Breast epithelium (tissue), 4 donors: Measurements from ENCODE around the gene CHCHD1. TPM values are rescaled to one million over a fixed set of nuclear protein-coding genes. Genes with fewer than 3 reads are reported as not detected.

Source experiments
- DNase-seq, 2 donors: peaks; one replicate each; pipeline ENCODE4 v3.0.0-alpha.2; 2019; ENCODE audit warnings: low spot score in 2 of 2
- H3K27ac ChIP-seq, 2 donors: fragments of 200-600 bp; sonication (generic) in 1 of 2; one replicate each; pipeline ENCODE4 v1.5.1; 2016 to 2019; ENCODE audit warnings: mild to moderate bottlenecking in 1 of 2
- H3K27me3 ChIP-seq, 2 donors: fragments of 200-600 bp; sonication (generic) in 1 of 2; one replicate each; pipeline versions ENCODE4 v1.5.1 to v1.6.0; 2017 to 2019; ENCODE audit warnings: control low read depth in 1 of 2, mild to moderate bottlenecking in 1 of 2
- H3K36me3 ChIP-seq: fragments of 200-600 bp; one replicate; pipeline ENCODE4 v1.5.1; 2019
- H3K4me1 ChIP-seq, 2 donors: fragments of 200-600 bp; sonication (generic); one replicate each; pipeline ENCODE4 v1.5.1; 2016 to 2019; ENCODE audit warnings: control low read depth in 1 of 2
- H3K4me3 ChIP-seq, 3 donors: fragments of 200-600 bp; sonication (generic); 1 replicate in 2 of 3; 2 replicates in 1 of 3; pipeline ENCODE4 v1.5.1; 2016 to 2019; ENCODE audit warnings: mild to moderate bottlenecking in 3 of 3, moderate library complexity in 2 of 3
- H3K9me3 ChIP-seq, 2 donors: fragments of 200-600 bp; sonication (generic) in 1 of 2; one replicate each; pipeline ENCODE4 v1.5.1; 2016 to 2019; ENCODE audit warnings: control low read depth in 1 of 2
- POLR2A ChIP-seq: fragments of 450-650 bp; IDR thresholded peaks from one replicate; pipeline ENCODE4 v1.6.1; 2016; ENCODE audit warnings: antibody characterized with exemption, mild to moderate bottlenecking, moderate library complexity
- POLR2AphosphoS5 ChIP-seq, 3 donors: sonication (generic); formaldehyde crosslinking; IDR thresholded peaks; one replicate each; pipeline ENCODE4 v1.6.1; 2017; ENCODE audit warnings: antibody characterized with exemption in 3 of 3
- intact Hi-C: fragments of 100-400 bp; cut with DNase I; formaldehyde crosslinking; loops from one replicate; pipeline ENCODE4 v1.15.1; 2023; ENCODE audit warnings: low total_unique reads
- total RNA-seq, 3 donors: library from RNA; depleted of rRNA; stranded (reverse); fragments of >200 nt; gene quantifications; one replicate each; pipeline ENCODE4 v1.1.0, GENCODE V29; 2016
- TF ChIP-seq, protein P1 (sequence below), 3 donors: fragments of 450-650 bp; IDR thresholded peaks; one replicate each; pipeline ENCODE4 v1.5.1; 2016 to 2017; ENCODE audit warnings: antibody characterized with exemption in 3 of 3, mild to moderate bottlenecking in 3 of 3, moderate library complexity in 3 of 3

CHCHD1 gene
- total RNA-seq, 3 donors from 2014 or later, result 25.1 to 37.0 (median 29.9) TPM

DNA sequence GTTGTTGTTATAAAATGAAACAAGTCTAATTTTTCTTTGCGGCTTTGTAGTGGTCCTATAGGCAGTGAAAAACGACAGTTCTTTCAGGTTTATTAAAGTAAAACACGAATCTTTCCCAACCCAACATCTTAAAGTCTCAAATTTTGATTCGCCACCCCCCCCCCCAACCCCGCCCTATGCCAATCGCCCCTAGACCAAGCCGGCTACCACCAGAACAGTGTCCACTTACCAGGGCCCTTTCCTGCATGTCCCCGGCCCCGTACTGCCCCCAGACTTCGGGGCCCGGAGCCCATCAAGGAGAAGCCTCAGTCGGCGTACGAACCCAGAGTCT lies 335 bp upstream of the CHCHD1 start:
- intact Hi-C loops, result no loop called here

GRCh38 chr10:73782749-73783085 lies 869 bp downstream of the CHCHD1 start:
- TF ChIP-seq POLR2A, result no peak
- TF ChIP-seq POLR2AphosphoS5 (IDR thresholded peaks at IDR 0.05), result no peak
- TF ChIP-seq, protein P1, sequence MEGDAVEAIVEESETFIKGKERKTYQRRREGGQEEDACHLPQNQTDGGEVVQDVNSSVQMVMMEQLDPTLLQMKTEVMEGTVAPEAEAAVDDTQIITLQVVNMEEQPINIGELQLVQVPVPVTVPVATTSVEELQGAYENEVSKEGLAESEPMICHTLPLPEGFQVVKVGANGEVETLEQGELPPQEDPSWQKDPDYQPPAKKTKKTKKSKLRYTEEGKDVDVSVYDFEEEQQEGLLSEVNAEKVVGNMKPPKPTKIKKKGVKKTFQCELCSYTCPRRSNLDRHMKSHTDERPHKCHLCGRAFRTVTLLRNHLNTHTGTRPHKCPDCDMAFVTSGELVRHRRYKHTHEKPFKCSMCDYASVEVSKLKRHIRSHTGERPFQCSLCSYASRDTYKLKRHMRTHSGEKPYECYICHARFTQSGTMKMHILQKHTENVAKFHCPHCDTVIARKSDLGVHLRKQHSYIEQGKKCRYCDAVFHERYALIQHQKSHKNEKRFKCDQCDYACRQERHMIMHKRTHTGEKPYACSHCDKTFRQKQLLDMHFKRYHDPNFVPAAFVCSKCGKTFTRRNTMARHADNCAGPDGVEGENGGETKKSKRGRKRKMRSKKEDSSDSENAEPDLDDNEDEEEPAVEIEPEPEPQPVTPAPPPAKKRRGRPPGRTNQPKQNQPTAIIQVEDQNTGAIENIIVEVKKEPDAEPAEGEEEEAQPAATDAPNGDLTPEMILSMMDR (IDR thresholded peaks at IDR 0.05), result no peak
- intact Hi-C loops, result no loop called here
- DNase-seq, result no peak

More for the DNA sequence above, 335 bp upstream of the CHCHD1 start:
- no peak for DNase-seq
- Histone ChIP-seq H3K36me3 (no peaks in the 10 kb centered on the region), H3K9me3 (no peaks in the 10 kb centered on the region), H3K27ac (peak overlapping the region; percentile 87 to 95), H3K27me3 (no peaks in the 10 kb centered on the region), H3K4me1 (peaks cover 3 to 25% of the 10 kb centered on the region in 2 donors), H3K4me3 (peak overlapping the region; percentile 79 to 88 (median 80))
- TF ChIP-seq POLR2AphosphoS5 (IDR thresholded peaks at IDR 0.05) (no peak), POLR2A (no peak)
- TF ChIP-seq, protein P1 (IDR thresholded peaks at IDR 0.05), result no peak

DNA sequence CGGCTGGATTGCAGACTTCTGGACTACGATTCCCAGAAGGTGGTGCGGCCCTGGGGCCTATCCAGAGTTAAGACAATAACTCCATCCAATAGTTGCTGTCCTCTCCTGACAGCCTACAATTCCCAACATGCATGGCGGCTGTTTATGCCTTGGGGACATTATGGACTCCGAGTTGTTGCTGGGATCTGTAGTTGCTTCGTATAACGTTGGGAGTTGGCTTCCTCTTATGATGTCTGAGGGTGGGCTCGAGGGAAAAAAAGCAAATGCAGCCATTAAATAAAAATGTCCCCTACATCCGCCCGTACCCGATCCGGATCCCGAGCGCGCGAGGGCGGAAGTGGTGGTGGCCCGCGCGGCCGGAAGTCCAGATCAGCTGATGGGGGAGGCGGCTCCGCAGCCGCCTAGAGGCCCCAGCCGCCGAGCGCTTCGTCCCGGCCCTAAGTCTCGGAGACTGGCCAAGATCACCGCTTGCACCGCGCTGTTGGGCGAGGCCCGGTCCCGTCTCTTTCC lies 3.4 kb downstream of the CHCHD1 start, which contains the start of gene ZSWIM8:
Gene ZSWIM8, plus strand, starts transcription at position 396 of the 510 bp plus-strand sequence. CDS start 273 bp downstream, outside the sequence.
- H3K27ac ChIP-seq, result peak within 1 kb of the TSS; percentile 92 to 94
- peak within 1 kb of the TSS; percentile 82 to 100 (median 99) for H3K4me3 ChIP-seq
- intact Hi-C loops, result no loop called here
- TF ChIP-seq POLR2AphosphoS5 (IDR thresholded peaks at IDR 0.05) (peak; percentile 76 to 90 (median 89)), POLR2A (peak; percentile 73)
- TF ChIP-seq, protein P1 (IDR thresholded peaks at IDR 0.05), result peak in 1 of 3 donors; percentile 15
- peaks cover 10 to 40% of the 10 kb centered on the region in 2 donors for H3K4me1 ChIP-seq
- peak; percentile 80 to 94 for DNase-seq
- H3K9me3 ChIP-seq, result no peaks in the 10 kb centered on the region
- H3K36me3 ChIP-seq, result peaks cover 7% of the 10 kb centered on the region
- no peaks in the 10 kb centered on the region for H3K27me3 ChIP-seq

More at GRCh38 chr10:73782749-73783085, 869 bp downstream of the CHCHD1 start:
- Histone ChIP-seq H3K27ac (peak overlapping the region; percentile 87 to 95), H3K36me3 (no peaks in the 10 kb centered on the region), H3K4me1 (peaks cover 3 to 37% of the 10 kb centered on the region in 2 donors), H3K4me3 (peak overlapping the region; percentile 79 to 88 (median 80)), H3K27me3 (no peaks in the 10 kb centered on the region), H3K9me3 (no peaks in the 10 kb centered on the region)

- peak in 1 of 2 donors; percentile 51 for DNase-seq
- intact Hi-C loops, result no loop called here
Measured at GRCh38 chr10:73785721-73786511, 4.1 kb downstream of the CHCHD1 start.

More at GRCh38 chr10:73785721-73786511, 4.1 kb downstream of the CHCHD1 start:
- Histone ChIP-seq H3K9me3 (no peaks in the 10 kb centered on the region), H3K4me3 (peak overlapping the region; percentile 82 to 100 (median 99)), H3K27me3 (no peaks in the 10 kb centered on the region), H3K36me3 (peaks cover 7% of the 10 kb centered on the region), H3K4me1 (peaks cover 10 to 33% of the 10 kb centered on the region in 2 donors), H3K27ac (peak overlapping the region; percentile 92 to 94)
- TF ChIP-seq POLR2A (no peak), POLR2AphosphoS5 (IDR thresholded peaks at IDR 0.05) (no peak)
- TF ChIP-seq, protein P1 (IDR thresholded peaks at IDR 0.05), result no peak
